K562 (cell line): ENCODE results near the gene CLEC4D. TPM values are rescaled to one million over a fixed set of nuclear protein-coding genes. Genes with fewer than 3 reads are reported as not detected.

Source experiments
- ATAC-seq: fragments of 200-7000 bp; cut with Tn5 transposase; 3 replicates; pipeline ENCODE4 v1.9.1; 2020; ENCODE audit warnings: moderate library complexity
- BruUV-seq: library from RNA; stranded (reverse); fragments of 400-500 nt; replicated peaks from 2 replicates; lab custom pipeline; 2021; lab: Mats Ljungman, UMichigan
- CTCF ChIA-PET: fragments of 300-600 bp; formaldehyde crosslinking; extraction: SDS; loops from one replicate; lab custom pipeline; 2021; ENCODE audit warnings: low intra/inter-chr PET ratio; lab: Yijun Ruan, JAX
- POLR2A ChIA-PET: fragments of 300-600, 350-650 bp; sonication (Branson Sonifier 250); formaldehyde crosslinking; extraction: SDS; loops from one replicate; lab custom pipeline; 2021; ENCODE audit warnings: antibody characterized with exemption, inconsistent platforms; lab: Yijun Ruan, JAX
- DNase-seq, 4 experiments: peaks; one replicate each; pipeline versions ENCODE4 v3.0.0 to v3.0.0-alpha.2; 2011 to 2018; ENCODE audit warnings: low spot score in 3 of 4, mixed read lengths in 3 of 4; ENCODE audit errors: extremely low read depth in 1 of 4
- FAIRE-seq: peaks from 2 replicates; lab custom pipeline; 2011; peaks lifted over from hg19 to GRCh38; lab: Jason Lieb, UNC
- H2AFZ ChIP-seq: 2 replicates; pipeline ENCODE4 v1.6.0; 2011; ENCODE audit warnings: low read depth, low read length, control low read depth, inconsistent platforms
- H3K27ac ChIP-seq: fragments of 200-600 bp; 3 replicates; pipeline ENCODE4 v1.8.0; 2011; ENCODE audit warnings: low read depth, mild to moderate bottlenecking, control low read depth, inconsistent platforms, low read length, moderate library complexity, mixed read lengths; ENCODE audit errors: extremely low read depth
- H3K27me3 ChIP-seq, 2 experiments: fragments of 300-600 bp in 1 of 2; 2 replicates in 1 of 2; 3 replicates in 1 of 2; pipeline versions ENCODE4 v1.6.0 to v1.8.0; 2011; ENCODE audit warnings: inconsistent platforms in 2 of 2, low read length in 2 of 2, mild to moderate bottlenecking in 1 of 2, mixed read lengths in 1 of 2, moderate library complexity in 1 of 2; ENCODE audit not compliant: control insufficient read depth in 2 of 2, insufficient read depth in 2 of 2
- H3K36me3 ChIP-seq: fragments of 300-600 bp; 3 replicates; pipeline ENCODE4 v1.8.0; 2011; ENCODE audit warnings: mild to moderate bottlenecking, low read length, inconsistent platforms; ENCODE audit not compliant: control insufficient read depth, insufficient read depth
- H3K4me1 ChIP-seq, 2 experiments: fragments of 200-600 bp in 1 of 2; replicated peaks in 1 of 2; 2 replicates in 1 of 2; 3 replicates in 1 of 2; pipeline versions ENCODE4 v1.5.1 to v1.8.0; 2011; ENCODE audit warnings: inconsistent platforms in 2 of 2, low read length in 2 of 2, mild to moderate bottlenecking in 1 of 2, mixed read lengths in 1 of 2, moderate library complexity in 1 of 2; ENCODE audit not compliant: control insufficient read depth in 2 of 2, insufficient read depth in 2 of 2
- H3K4me2 ChIP-seq: 2 replicates; pipeline ENCODE4 v1.6.1; 2011; ENCODE audit warnings: low read length, control low read depth, inconsistent platforms, mixed read lengths; ENCODE audit not compliant: insufficient read depth
- H3K4me3 ChIP-seq: fragments of 200-600 bp; sonication (generic), shearing (Covaris generic); 2 replicates; pipeline ENCODE4 v1.5.1; 2016; ENCODE audit warnings: control low read depth, inconsistent platforms
- H3K79me2 ChIP-seq: fragments of 200-600 bp; 3 replicates; pipeline ENCODE4 v1.8.0; 2011; ENCODE audit warnings: low read length, inconsistent platforms; ENCODE audit not compliant: control insufficient read depth, insufficient read depth
- H3K9ac ChIP-seq, 2 experiments: 2 replicates each; pipeline versions ENCODE4 v1.6.0 to v1.6.1; 2011; ENCODE audit warnings: low read depth in 2 of 2, low read length in 2 of 2, control low read depth in 1 of 2, inconsistent platforms in 1 of 2, mild to moderate bottlenecking in 1 of 2, mixed read lengths in 1 of 2; ENCODE audit not compliant: insufficient read depth in 1 of 2
- H3K9me1 ChIP-seq: one replicate; pipeline ENCODE4 v1.6.0; 2011; ENCODE audit warnings: inconsistent platforms, mild to moderate bottlenecking, low read length, moderate library complexity; ENCODE audit not compliant: control insufficient read depth, insufficient read depth
- H3K9me3 ChIP-seq: replicated peaks from 2 replicates; pipeline ENCODE4 v1.5.1; 2011; ENCODE audit warnings: low read depth, low read length, inconsistent platforms; ENCODE audit not compliant: control insufficient read depth, insufficient read depth
- H4K20me1 ChIP-seq: replicated peaks from 2 replicates; pipeline ENCODE4 v1.6.1; 2011; ENCODE audit warnings: low read length, inconsistent platforms, mixed read lengths; ENCODE audit not compliant: control insufficient read depth, insufficient read depth
- AFF1 ChIP-seq, 2 experiments: fragments of 450-650 bp; IDR thresholded peaks; 2 replicates each; pipeline ENCODE4 v1.6.1; 2018; ENCODE audit warnings: mild to moderate bottlenecking in 2 of 2, low read depth in 1 of 2; ENCODE audit not compliant: partially characterized antibody in 2 of 2
- EP400 ChIP-seq: fragments of 450-650 bp; IDR thresholded peaks from 2 replicates; pipeline ENCODE4 v1.6.1; 2017; ENCODE audit warnings: antibody characterized with exemption, mild to moderate bottlenecking, moderate library complexity
- IRF9 ChIP-seq: fragments of 450-650 bp; IDR thresholded peaks from 2 replicates; pipeline ENCODE4 v1.6.1; 2016; ENCODE audit warnings: missing biosample characterization, missing genetic modification characterization
- POU5F1 ChIP-seq: fragments of 150-350 bp; IDR thresholded peaks from 2 replicates; pipeline ENCODE4 v1.6.1; 2014; ENCODE audit warnings: borderline replicate concordance, low read length, low read depth, mild to moderate bottlenecking; ENCODE audit not compliant: partially characterized antibody
- SOX6 ChIP-seq: fragments of 450-650 bp; IDR thresholded peaks from 2 replicates; pipeline ENCODE4 v1.6.1; 2014; ENCODE audit warnings: mild to moderate bottlenecking
- ZNF436 ChIP-seq: fragments of 250-450, 450-650 bp; sonication (Bioruptor Pico); formaldehyde crosslinking; IDR thresholded peaks from 2 replicates; pipeline ENCODE4 v1.7.0; 2020; ENCODE audit warnings: mild to moderate bottlenecking
- ZNF592 ChIP-seq: fragments of 450-650 bp; IDR thresholded peaks from 2 replicates; pipeline ENCODE4 v1.6.1; 2017; ENCODE audit warnings: antibody characterized with exemption, mild to moderate bottlenecking
- WGBS: fragments of 100-300 bp; shearing (Covaris generic); methylation state at CpG from one replicate; pipeline ENCODE4 v1.1.6; 2016; ENCODE audit warnings: low coverage, mixed read lengths; ENCODE audit not compliant: insufficient coverage; ENCODE audit errors: missing lambda C conversion rate; 5-methylcytosine and 5-hydroxymethylcytosine counted together
- in situ Hi-C: fragments of 300-500 bp; cut with MboI; formaldehyde crosslinking; loops from 4 replicates; pipeline ENCODE4 v1.15.0; 2018; ENCODE audit warnings: inconsistent platforms, mixed read lengths
- intact Hi-C: fragments of 100-400 bp; cut with micrococcal nuclease; formaldehyde crosslinking; loops from 2 replicates; pipeline ENCODE4 v1.14.2; 2022
- polyA plus RNA-seq, 8 experiments: library from polyadenylated mRNA; depleted of rRNA in 4 of 8; stranded (reverse) in 5 of 8; unstranded in 3 of 8; fragments of >200 nt; fragmentation: Nextera tagmentation in 2 of 8; fragmentation: Illumina TruSeq in 1 of 8; extraction: Ambion mirVana in 2 of 8; extraction: Trizol in 1 of 8; gene quantifications; 2 replicates each; pipeline versions ENCODE4 v1.2.1 to v1.2.3, GENCODE V29; 2011 to 2014; ENCODE audit warnings: inconsistent platforms in 1 of 8, missing spikeins in 1 of 8
- total RNA-seq, 7 experiments: library from RNA; depleted of rRNA in 6 of 7; stranded (reverse); fragments of >200 nt in 6 of 7; fragmentation: Illumina TruSeq in 2 of 7; extraction: Trizol in 2 of 7; gene quantifications; 2 replicates each; pipeline versions ENCODE4 v1.2.1 to v1.2.3, GENCODE V29; 2011 to 2021; ENCODE audit warnings: low replicate concordance in 1 of 7

The CLEC4D gene
- total and polyA plus RNA-seq, 9 of the 15 experiments (the other 6 are each of a cell fraction or from before 2014, with no cell fraction given), result not detected

- TF ChIP-seq POU5F1 (no peak), SOX6 (no peak)
Observed at GRCh38 chr12:8549381-8549780, 36.1 kb downstream of the CLEC4D start (continued).

- Histone ChIP-seq H3K4me2 (no peak overlapping the region), H2AFZ (no peak overlapping the region), H3K9me1 (no peaks in the 10 kb centered on the region), H3K9ac (no peak overlapping the region), H3K4me3 (no peak overlapping the region), H4K20me1 (no peaks in the 10 kb centered on the region), H3K79me2 (no peaks in the 10 kb centered on the region), H3K27me3 (no peaks in the 10 kb centered on the region), H3K36me3 (no peaks in the 10 kb centered on the region)
- no peak for ATAC-seq
- BruUV-seq, result no TSS peak
- ChIA-PET POLR2A (interaction anchor here (0.6 kb wide), 1 partner anchor 12 kb away, joined by 3 read pairs; no protein-coding TSS in a partner anchor), CTCF (no interaction called here)
- FAIRE-seq, result no peak
- DNase-seq, result no peak
- in situ Hi-C loops, result no loop called here
- TF ChIP-seq AFF1 (IDR thresholded peaks at IDR 0.05; ENCODE audit: low read depth in 1 of 2, partially characterized antibody in 2 of 2) (no peak), ZNF592 (no peak), ZNF436 (no peak), IRF9 (tag) (no peak), EP400 (no peak)
- TF ChIP-seq, all 486 proteins: peak for 0
- Histone ChIP-seq H3K9me3 (no peaks in the 10 kb centered on the region), H3K4me1 (no peaks in the 10 kb centered on the region), H3K27ac (no peak overlapping the region)
- intact Hi-C loops, result no loop called here
- WGBS, result 0% methylated on average over 6 of the region's 6 CpGs
Observed at GRCh38 chr12:8553088-8553627, 39.9 kb downstream of the CLEC4D start.
